ENCODE measurements around the gene COL5A3. TPM values are rescaled to one million over a fixed set of nuclear protein-coding genes. Genes with fewer than 3 reads are reported as not detected.

Gene COL5A3
- total RNA-seq, 1 experiment from 2014 or later, result 0.18 TPM

DNA sequence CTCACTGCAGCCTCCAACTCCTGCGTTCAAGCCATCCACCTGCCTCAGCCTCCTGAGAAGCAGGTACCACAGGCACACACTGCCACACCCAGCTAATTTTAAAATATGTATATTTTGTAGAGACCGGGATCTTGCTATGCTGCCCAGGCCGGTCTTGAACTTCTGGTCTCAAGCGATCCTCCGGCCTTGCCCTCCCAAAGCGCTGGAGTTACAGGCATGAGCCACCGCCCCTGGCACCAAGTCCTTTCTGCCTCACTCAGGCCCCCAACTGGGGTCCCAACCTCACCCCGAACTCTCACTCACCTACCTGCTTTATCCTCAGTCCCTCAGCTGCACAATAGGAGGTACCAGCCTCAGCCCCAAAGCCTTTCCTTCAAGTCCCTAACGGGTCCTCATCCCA is 635 bp upstream of the COL5A3 start:
- Histone ChIP-seq H3K27me3 (ENCODE audit: control insufficient read depth, insufficient read depth, low read length) (peaks cover 6% of the 10 kb centered on the region; the same call in 1 of the 2 replicates), H3K4me3 (ENCODE audit: low read depth in 2 of 2, low read length in 2 of 2) (no peak overlapping the region), H3K9me3 (ENCODE audit: control insufficient read depth, insufficient read depth, low read depth, low read length) (no peaks in the 10 kb centered on the region), H3K4me1 (ENCODE audit: control insufficient read depth, insufficient read depth, low read length) (no peaks in the 10 kb centered on the region), H3K27ac (ENCODE audit: low read length) (no peak overlapping the region), H3K36me3 (ENCODE audit: control insufficient read depth, insufficient read depth, low read length) (no peaks in the 10 kb centered on the region)
- ATAC-seq, result no peak
- BruUV-seq (replicated peaks), result no TSS peak
- POLR2A ChIA-PET, result no interaction called here
- in situ Hi-C loops (cut with HindIII; ENCODE audit: low pct_unique_long_range_greater_than_20kb, low sequenced_read_pairs), result no loop called here
- no peak for TF ChIP-seq REST (IDR thresholded peaks at IDR 0.05; ENCODE audit: insufficient read depth in 1 of 2, low read depth in 2 of 2, low read length in 1 of 2)
- TF ChIP-seq, protein P1, sequence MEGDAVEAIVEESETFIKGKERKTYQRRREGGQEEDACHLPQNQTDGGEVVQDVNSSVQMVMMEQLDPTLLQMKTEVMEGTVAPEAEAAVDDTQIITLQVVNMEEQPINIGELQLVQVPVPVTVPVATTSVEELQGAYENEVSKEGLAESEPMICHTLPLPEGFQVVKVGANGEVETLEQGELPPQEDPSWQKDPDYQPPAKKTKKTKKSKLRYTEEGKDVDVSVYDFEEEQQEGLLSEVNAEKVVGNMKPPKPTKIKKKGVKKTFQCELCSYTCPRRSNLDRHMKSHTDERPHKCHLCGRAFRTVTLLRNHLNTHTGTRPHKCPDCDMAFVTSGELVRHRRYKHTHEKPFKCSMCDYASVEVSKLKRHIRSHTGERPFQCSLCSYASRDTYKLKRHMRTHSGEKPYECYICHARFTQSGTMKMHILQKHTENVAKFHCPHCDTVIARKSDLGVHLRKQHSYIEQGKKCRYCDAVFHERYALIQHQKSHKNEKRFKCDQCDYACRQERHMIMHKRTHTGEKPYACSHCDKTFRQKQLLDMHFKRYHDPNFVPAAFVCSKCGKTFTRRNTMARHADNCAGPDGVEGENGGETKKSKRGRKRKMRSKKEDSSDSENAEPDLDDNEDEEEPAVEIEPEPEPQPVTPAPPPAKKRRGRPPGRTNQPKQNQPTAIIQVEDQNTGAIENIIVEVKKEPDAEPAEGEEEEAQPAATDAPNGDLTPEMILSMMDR (IDR thresholded peaks at IDR 0.05), result no peak
- TF ChIP-seq POLR2AphosphoS5 (IDR thresholded peaks at IDR 0.05; ENCODE audit: low read depth, low read length), result no peak
- no peak for TF ChIP-seq TCF7L2 (IDR thresholded peaks at IDR 0.05; ENCODE audit: low read depth, low read length)
- TF ChIP-seq SIN3A (IDR thresholded peaks at IDR 0.05; ENCODE audit: borderline replicate concordance, insufficient read depth, low read depth, low read length), result no peak
- intact Hi-C loops (cut with micrococcal nuclease; ENCODE audit: unreplicated experiment), result no loop called here
- CTCF ChIA-PET, result interaction anchor here (0.7 kb wide), 1 partner anchor 11 kb away, joined by 9 read pairs; no protein-coding TSS in a partner anchor
- DNase-seq (ENCODE audit: low read depth, low spot score), result no peak

GRCh38 chr19:10009714-10010224 is 535 bp downstream of the COL5A3 start:
- POLR2A ChIA-PET, result no interaction called here
- TF ChIP-seq REST (IDR thresholded peaks at IDR 0.05; ENCODE audit: insufficient read depth in 1 of 2, low read depth in 2 of 2, low read length in 1 of 2) (no peak; a peak in 1 of 4 replicates), SIN3A (IDR thresholded peaks at IDR 0.05; ENCODE audit: borderline replicate concordance, insufficient read depth, low read depth, low read length) (no peak), TCF7L2 (IDR thresholded peaks at IDR 0.05; ENCODE audit: low read depth, low read length) (no peak), POLR2AphosphoS5 (IDR thresholded peaks at IDR 0.05; ENCODE audit: low read depth, low read length) (no peak)
- TF ChIP-seq, protein P1 (IDR thresholded peaks at IDR 0.05), result no peak
- ATAC-seq, result 0 out of 2 replicates have a peak, but pooled peaks have one; percentile 41
- Histone ChIP-seq H3K27me3 (ENCODE audit: control insufficient read depth, insufficient read depth, low read length) (peaks cover 6% of the 10 kb centered on the region; the same call in 1 of the 2 replicates), H3K36me3 (ENCODE audit: control insufficient read depth, insufficient read depth, low read length) (no peaks in the 10 kb centered on the region), H3K27ac (ENCODE audit: low read length) (no peak overlapping the region), H3K9me3 (ENCODE audit: control insufficient read depth, insufficient read depth, low read depth, low read length) (no peaks in the 10 kb centered on the region), H3K4me1 (ENCODE audit: control insufficient read depth, insufficient read depth, low read length) (no peaks in the 10 kb centered on the region), H3K4me3 (ENCODE audit: low read depth in 2 of 2, low read length in 2 of 2) (0 out of 4 replicates have a peak overlapping the region, but pooled peaks of 1 of the 2 experiments have one; percentile 8)
- CTCF ChIA-PET, result interaction anchor here (0.6 kb wide), 1 partner anchor 79 kb away, joined by 5 read pairs; no protein-coding TSS in a partner anchor
- DNase-seq (ENCODE audit: low read depth, low spot score), result no peak
- intact Hi-C loops (cut with micrococcal nuclease; ENCODE audit: unreplicated experiment), result no loop called here
- no TSS peak for BruUV-seq (replicated peaks)
- in situ Hi-C loops (cut with HindIII; ENCODE audit: low pct_unique_long_range_greater_than_20kb, low sequenced_read_pairs), result no loop called here

Data from Panc1 (cell line).